Keratinocyte (primary cell): ENCODE results near the gene NFYB. TPM values are rescaled to one million over a fixed set of nuclear protein-coding genes. Genes with fewer than 3 reads are reported as not detected.

Experiments used
- DNase-seq: peaks from one replicate; pipeline ENCODE4 v3.0.0-alpha.2; 2011; ENCODE audit warnings: low read depth, missing footprints, low spot score
- FAIRE-seq: peaks from 2 replicates; lab custom pipeline; 2011; peaks lifted over from hg19 to GRCh38; lab: Jason Lieb, UNC
- H2AFZ ChIP-seq: 2 replicates; pipeline ENCODE4 v1.6.0; 2012; ENCODE audit warnings: low read length, control low read depth, inconsistent platforms; ENCODE audit not compliant: control insufficient read depth
- H3K27ac ChIP-seq: 2 replicates; pipeline ENCODE4 v1.5.1; 2011; ENCODE audit warnings: low read length; ENCODE audit not compliant: control insufficient read depth, insufficient read depth
- H3K27me3 ChIP-seq: 3 replicates; pipeline ENCODE4 v1.6.0; 2011; ENCODE audit warnings: low read length; ENCODE audit not compliant: control insufficient read depth, insufficient read depth; ENCODE audit errors: extremely low read depth
- H3K36me3 ChIP-seq, 2 experiments: 2 replicates in 1 of 2; 3 replicates in 1 of 2; pipeline ENCODE4 v1.5.1; 2011; ENCODE audit warnings: low read length in 2 of 2, mild to moderate bottlenecking in 1 of 2; ENCODE audit not compliant: control insufficient read depth in 2 of 2, insufficient read depth in 2 of 2; ENCODE audit errors: extremely low read depth in 1 of 2
- H3K4me1 ChIP-seq: 3 replicates; pipeline ENCODE4 v1.5.1; 2011; ENCODE audit warnings: low read length; ENCODE audit not compliant: control insufficient read depth, insufficient read depth; ENCODE audit errors: extremely low read depth
- H3K4me2 ChIP-seq: 3 replicates; pipeline ENCODE4 v1.6.0; 2011; ENCODE audit warnings: low read depth, low read length; ENCODE audit not compliant: control insufficient read depth, insufficient read depth; ENCODE audit errors: extremely low read depth
- H3K4me3 ChIP-seq, 3 experiments: fragments of 200-600 bp in 1 of 3; sonication (generic) in 1 of 3; 2 replicates in 2 of 3; 3 replicates in 1 of 3; pipeline ENCODE4 v1.5.1; 2011 to 2016; ENCODE audit warnings: low read length in 3 of 3, mild to moderate bottlenecking in 3 of 3, control low read depth in 2 of 3, inconsistent platforms in 1 of 3, low read depth in 1 of 3, mixed read lengths in 1 of 3, mixed run types in 1 of 3, moderate library complexity in 1 of 3; ENCODE audit not compliant: control insufficient read depth in 2 of 3, insufficient read depth in 2 of 3; ENCODE audit errors: extremely low read depth in 1 of 3
- H3K79me2 ChIP-seq: 2 replicates; pipeline ENCODE4 v1.6.0; 2012; ENCODE audit warnings: low read length; ENCODE audit not compliant: control insufficient read depth, insufficient read depth
- H3K9ac ChIP-seq: 3 replicates; pipeline ENCODE4 v1.6.0; 2011; ENCODE audit warnings: low read length; ENCODE audit not compliant: control insufficient read depth, insufficient read depth; ENCODE audit errors: extremely low read depth
- H3K9me1 ChIP-seq: 3 replicates; pipeline ENCODE4 v1.6.0; 2011; ENCODE audit warnings: low read length; ENCODE audit not compliant: control insufficient read depth, insufficient read depth; ENCODE audit errors: extremely low read depth
- H3K9me3 ChIP-seq: 2 replicates; pipeline ENCODE4 v1.5.1; 2012; ENCODE audit warnings: low read depth, low read length; ENCODE audit not compliant: control insufficient read depth
- H4K20me1 ChIP-seq: 3 replicates; pipeline ENCODE4 v1.6.0; 2011; ENCODE audit warnings: low read length; ENCODE audit not compliant: control insufficient read depth, insufficient read depth; ENCODE audit errors: extremely low read depth
- CTCF ChIP-seq, 3 experiments: IDR thresholded peaks in 1 of 3; conservative IDR thresholded peaks in 1 of 3; optimal IDR thresholded peaks in 1 of 3; 2 replicates in 2 of 3; 3 replicates in 1 of 3; pipeline versions ENCODE3 to v1.5.1; 2011; ENCODE audit warnings: low read length in 3 of 3, mild to moderate bottlenecking in 3 of 3, moderate library complexity in 2 of 3, control low read depth in 1 of 3, inconsistent platforms in 1 of 3; ENCODE audit not compliant: insufficient read depth in 2 of 3; ENCODE audit errors: extremely low read depth in 1 of 3
- EZH2 ChIP-seq: IDR thresholded peaks from one replicate; pipeline ENCODE4 v1.6.1; 2012; ENCODE audit warnings: inconsistent platforms, mild to moderate bottlenecking, low read length, moderate library complexity
- dilution Hi-C: fragments of 300-500 bp; cut with MboI; formaldehyde crosslinking; loops from one replicate; pipeline ENCODE4 v1.7.0; 2020; ENCODE audit warnings: low sequenced_read_pairs; ENCODE audit not compliant: extremely low pct_ligation_motif_present
- polyA plus RNA-seq, 5 experiments: library from polyadenylated mRNA; depleted of rRNA in 3 of 5; stranded (reverse) in 3 of 5; stranded (forward) in 1 of 5; unstranded in 1 of 5; fragments of >200 nt; gene quantifications; 1 replicate in 1 of 5; 2 replicates in 3 of 5; 3 replicates in 1 of 5; pipeline versions ENCODE4 v1.2.1 to v1.2.3, GENCODE V29; 2011 to 2012; ENCODE audit warnings: missing spikeins in 2 of 5, low read depth in 1 of 5, low replicate concordance in 1 of 5

The NFYB gene
- polyA plus RNA-seq, 1 donor (not counting 4 experiments of a cell fraction or from before 2014, with no cell fraction given): 22.8 TPM

GRCh38 chr12:104106965-104107364 is 31.0 kb downstream of the NFYB start:
- Histone ChIP-seq H3K9me3 (no peaks in the 10 kb centered on the region), H3K36me3 (no peaks in the 10 kb centered on the region), H3K27me3 (no peaks in the 10 kb centered on the region), H3K4me1 (no peaks in the 10 kb centered on the region), H3K4me3 (no peak overlapping the region), H3K79me2 (no peaks in the 10 kb centered on the region), H3K27ac (no peak overlapping the region), H3K4me2 (no peak overlapping the region), H3K9me1 (no peaks in the 10 kb centered on the region), H2AFZ (no peak overlapping the region), H4K20me1 (no peaks in the 10 kb centered on the region), H3K9ac (no peak overlapping the region)
- dilution Hi-C loops: no loop called here
- TF ChIP-seq CTCF (optimal IDR thresholded peaks at IDR 0.05 in 1 of 3, IDR thresholded peaks at IDR 0.05 in 1 of 3, conservative IDR thresholded peaks at IDR 0.05 in 1 of 3; ENCODE audit: extremely low read depth in 1 of 3, insufficient read depth in 2 of 3, low read length in 3 of 3) (no peak), EZH2 (no peak)
- DNase-seq (no peak), FAIRE-seq (no peak)

GRCh38 chr12:104105461-104105860 is 32.5 kb downstream of the NFYB start:
- H3K9me1 ChIP-seq: no peaks in the 10 kb centered on the region
- DNase-seq (no peak), FAIRE-seq (no peak)
- H3K9me3 ChIP-seq: no peaks in the 10 kb centered on the region
- H3K36me3 ChIP-seq: peaks cover 0 to 2% of the 10 kb centered on the region in 2 experiments
- no peak overlapping the region for H2AFZ ChIP-seq
- H3K9ac ChIP-seq: no peak overlapping the region
- H3K4me3 ChIP-seq: no peak overlapping the region
- no peak overlapping the region for H3K27ac ChIP-seq
- H3K4me1 ChIP-seq: no peaks in the 10 kb centered on the region
- dilution Hi-C loops: no loop called here
- no peaks in the 10 kb centered on the region for H3K27me3 ChIP-seq
- H4K20me1 ChIP-seq: no peaks in the 10 kb centered on the region
- TF ChIP-seq CTCF (optimal IDR thresholded peaks at IDR 0.05 in 1 of 3, IDR thresholded peaks at IDR 0.05 in 1 of 3, conservative IDR thresholded peaks at IDR 0.05 in 1 of 3; ENCODE audit: extremely low read depth in 1 of 3, insufficient read depth in 2 of 3, low read length in 3 of 3) (no peak), EZH2 (no peak)
- H3K4me2 ChIP-seq: no peak overlapping the region
- no peaks in the 10 kb centered on the region for H3K79me2 ChIP-seq
